ENCODE measurements around the gene POLR3B.

DNA sequence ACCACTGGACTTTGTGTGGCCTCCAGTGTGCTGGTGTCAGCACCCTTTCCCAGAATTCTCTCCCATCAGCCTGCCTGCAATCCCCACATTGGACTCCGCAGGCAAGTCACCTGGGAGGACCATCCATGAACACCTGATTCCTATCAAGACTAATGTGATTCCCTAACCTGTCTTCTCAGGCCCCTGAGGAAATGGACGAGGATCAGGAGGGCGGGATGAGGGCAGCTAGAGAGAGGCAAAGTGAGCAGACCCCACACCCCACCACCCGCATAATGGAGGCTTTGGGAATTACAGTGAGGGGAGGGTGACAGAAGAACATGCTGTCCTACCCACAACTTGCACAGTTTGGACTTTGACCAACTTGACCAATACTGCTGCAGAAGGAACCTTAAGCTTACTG, 164.4 kb downstream of the POLR3B start:
- TF ChIP-seq EZH2 (IDR thresholded peaks at IDR 0.05) (no peak), FOXP2 (optimal IDR thresholded peaks at IDR 0.05; ENCODE audit: control extremely low read depth, extremely low read length, insufficient read depth) (no peak)
